Smooth muscle cell (in vitro differentiated cells): Measurements from ENCODE around the gene ZDHHC20. TPM values are rescaled to one million over a fixed set of nuclear protein-coding genes. Genes with fewer than 3 reads are reported as not detected.
A peak's percentile ranks its signal among the peaks of the same experiment; 100 is the strongest.

ENCODE experiments used
- DNase-seq: peaks from one replicate; lab custom pipeline; 2025; ENCODE audit not compliant: unreplicated experiment; lab: John Stamatoyannopoulos, UW
- H2AFZ ChIP-seq: fragments of 200-600 bp; sonication (generic); 2 replicates; pipeline ENCODE4 v1.6.0; 2016; ENCODE audit warnings: antibody characterized with exemption, low read depth, mild to moderate bottlenecking
- H3F3A ChIP-seq: fragments of 200-600 bp; sonication (generic); 2 replicates; pipeline ENCODE4 v1.6.0; 2017; ENCODE audit warnings: antibody characterized with exemption, low read depth
- H3K27ac ChIP-seq: fragments of 200-600 bp; sonication (generic); 2 replicates; pipeline ENCODE4 v1.5.1; 2016; ENCODE audit warnings: low read depth, mild to moderate bottlenecking
- H3K27me3 ChIP-seq: fragments of 200-600 bp; sonication (generic); 2 replicates; pipeline ENCODE4 v1.6.1; 2016; ENCODE audit warnings: low read depth, mild to moderate bottlenecking
- H3K36me3 ChIP-seq: fragments of 200-600 bp; sonication (generic); 2 replicates; pipeline ENCODE4 v1.5.1; 2016; ENCODE audit warnings: low read depth
- H3K4me1 ChIP-seq: fragments of 200-600 bp; sonication (generic); 2 replicates; pipeline ENCODE4 v1.5.1; 2016; ENCODE audit warnings: low read depth
- H3K4me2 ChIP-seq: fragments of 200-600 bp; sonication (generic); 2 replicates; pipeline ENCODE4 v1.6.0; 2016; ENCODE audit warnings: mild to moderate bottlenecking
- H3K4me3 ChIP-seq: fragments of 200-600 bp; sonication (generic); 2 replicates; pipeline ENCODE4 v1.5.1; 2016; ENCODE audit warnings: mild to moderate bottlenecking
- H3K79me2 ChIP-seq: fragments of 200-600 bp; sonication (generic); 2 replicates; pipeline ENCODE4 v1.6.0; 2016; ENCODE audit warnings: low read depth, mild to moderate bottlenecking
- H3K9ac ChIP-seq: fragments of 200-600 bp; sonication (generic); 2 replicates; pipeline ENCODE4 v1.6.0; 2016; ENCODE audit warnings: low read depth
- H3K9me3 ChIP-seq: fragments of 200-600 bp; sonication (generic); replicated peaks from 2 replicates; pipeline ENCODE4 v1.5.1; 2016; ENCODE audit warnings: low read depth
- H4K20me1 ChIP-seq: fragments of 200-600 bp; sonication (generic); 2 replicates; pipeline ENCODE4 v1.6.0; 2016; ENCODE audit warnings: low read depth
- WGBS: methylation state at CpG from one replicate; pipeline ENCODE4 v1.1.7; 2016; ENCODE audit warnings: low lambda C conversion rate; 5-methylcytosine and 5-hydroxymethylcytosine counted together
- polyA plus RNA-seq: library from polyadenylated mRNA; unstranded; fragments of >200 nt; fragmentation: Nextera tagmentation; extraction: Ambion mirVana; gene quantifications from 2 replicates; pipeline ENCODE4 v1.2.1, GENCODE V29; 2016
- total RNA-seq: library from RNA; depleted of rRNA; stranded (reverse); fragments of >200 nt; gene quantifications from 2 replicates; pipeline ENCODE4 v1.2.3, GENCODE V29; 2014
- TF ChIP-seq, protein P1 (sequence below): fragments of 200-600 bp; sonication (generic); IDR thresholded peaks from 2 replicates; pipeline ENCODE4 v1.5.1; 2017; ENCODE audit warnings: borderline replicate concordance, mild to moderate bottlenecking, antibody characterized with exemption; ENCODE audit not compliant: insufficient read depth, poor library complexity, severe bottlenecking

ZDHHC20 gene
- total and polyA plus RNA-seq, 2 experiments from 2014 or later = 24.2 to 198 TPM

DNA sequence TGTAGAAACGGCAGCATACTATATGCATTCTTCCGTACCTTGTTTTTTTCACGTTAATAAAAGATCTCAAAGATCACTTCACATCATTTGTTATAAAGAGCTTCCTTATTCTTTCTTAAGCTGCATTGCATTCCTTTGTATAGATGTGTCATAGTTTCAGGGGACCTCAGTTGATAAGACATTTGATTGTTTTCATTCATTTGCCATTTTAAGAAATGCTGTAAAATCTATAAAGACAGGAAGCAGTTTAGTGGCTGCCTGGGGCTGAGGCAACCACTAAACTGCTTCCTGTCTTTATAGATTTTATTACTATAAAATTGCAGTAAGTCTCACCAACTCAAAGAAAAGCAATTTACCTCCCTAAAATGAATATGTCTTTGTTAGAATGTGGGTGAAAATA lies 59.4 kb downstream of the ZDHHC20 start:
- no peak overlapping the region for H3K4me2 ChIP-seq
- H3K27ac ChIP-seq = peak overlapping the region; percentile 30
- H3K27me3 ChIP-seq = no peaks in the 10 kb centered on the region
- H3K4me3 ChIP-seq = no peak overlapping the region
- no peaks in the 10 kb centered on the region for H3F3A ChIP-seq
- no peaks in the 10 kb centered on the region for H3K9me3 ChIP-seq
- H3K79me2 ChIP-seq = no peaks in the 10 kb centered on the region
- no peak overlapping the region for H3K9ac ChIP-seq
- H4K20me1 ChIP-seq = no peaks in the 10 kb centered on the region
- 89% methylated on average over 3 of the region's 3 CpGs for WGBS
- no peak for DNase-seq
- peaks cover 4% of the 10 kb centered on the region for H3K36me3 ChIP-seq
- H3K4me1 ChIP-seq = no peaks in the 10 kb centered on the region
- H2AFZ ChIP-seq = no peak overlapping the region
- TF ChIP-seq, protein P1, sequence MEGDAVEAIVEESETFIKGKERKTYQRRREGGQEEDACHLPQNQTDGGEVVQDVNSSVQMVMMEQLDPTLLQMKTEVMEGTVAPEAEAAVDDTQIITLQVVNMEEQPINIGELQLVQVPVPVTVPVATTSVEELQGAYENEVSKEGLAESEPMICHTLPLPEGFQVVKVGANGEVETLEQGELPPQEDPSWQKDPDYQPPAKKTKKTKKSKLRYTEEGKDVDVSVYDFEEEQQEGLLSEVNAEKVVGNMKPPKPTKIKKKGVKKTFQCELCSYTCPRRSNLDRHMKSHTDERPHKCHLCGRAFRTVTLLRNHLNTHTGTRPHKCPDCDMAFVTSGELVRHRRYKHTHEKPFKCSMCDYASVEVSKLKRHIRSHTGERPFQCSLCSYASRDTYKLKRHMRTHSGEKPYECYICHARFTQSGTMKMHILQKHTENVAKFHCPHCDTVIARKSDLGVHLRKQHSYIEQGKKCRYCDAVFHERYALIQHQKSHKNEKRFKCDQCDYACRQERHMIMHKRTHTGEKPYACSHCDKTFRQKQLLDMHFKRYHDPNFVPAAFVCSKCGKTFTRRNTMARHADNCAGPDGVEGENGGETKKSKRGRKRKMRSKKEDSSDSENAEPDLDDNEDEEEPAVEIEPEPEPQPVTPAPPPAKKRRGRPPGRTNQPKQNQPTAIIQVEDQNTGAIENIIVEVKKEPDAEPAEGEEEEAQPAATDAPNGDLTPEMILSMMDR = no peak

DNA sequence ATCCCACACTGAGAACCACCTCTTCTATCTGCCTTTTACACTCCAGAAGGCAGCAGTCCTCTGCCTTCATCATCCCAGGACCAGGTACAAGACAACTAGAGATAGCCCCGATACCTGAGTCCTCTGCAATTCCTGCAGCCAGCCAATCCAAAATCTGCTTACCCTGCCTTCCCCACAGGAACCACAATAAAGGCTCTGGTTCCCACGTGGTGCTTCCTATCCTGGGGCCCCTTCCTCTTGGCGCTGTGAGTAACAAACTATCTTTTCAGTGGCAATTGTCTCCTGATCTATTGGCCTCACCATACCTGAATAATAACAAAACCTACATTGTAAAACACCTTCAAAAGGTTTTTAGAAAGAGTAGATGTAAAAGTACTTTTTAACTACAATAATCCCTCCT lies 63.1 kb downstream of the ZDHHC20 start:
- H3K4me2 ChIP-seq = no peak overlapping the region
- WGBS = 93% methylated on average over 3 of the region's 3 CpGs

DNA sequence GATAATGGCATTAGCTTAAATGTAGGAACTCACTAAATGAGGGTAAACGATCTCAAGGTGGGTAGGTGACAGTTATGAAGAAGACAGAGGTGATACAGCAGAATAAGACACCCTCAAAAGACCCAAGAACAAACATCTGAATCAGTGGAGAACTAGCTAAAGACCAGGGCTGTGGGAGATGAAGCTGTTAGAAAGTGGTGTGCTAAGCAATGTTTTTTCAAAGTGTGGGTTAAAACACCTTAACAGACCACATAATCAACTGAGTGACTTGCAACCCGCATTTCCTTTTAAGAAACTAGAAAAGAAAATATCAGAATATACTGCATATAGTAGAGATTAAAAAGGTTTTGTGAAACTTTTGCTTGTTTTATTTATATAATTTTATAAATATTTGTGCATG lies 70.0 kb downstream of the ZDHHC20 start:
- no peak overlapping the region for H3K9ac ChIP-seq
- peaks cover 18% of the 10 kb centered on the region for H3K36me3 ChIP-seq
- DNase-seq = no peak
- no peak overlapping the region for H3K4me2 ChIP-seq
- H2AFZ ChIP-seq = no peak overlapping the region
- H3K79me2 ChIP-seq = no peaks in the 10 kb centered on the region
- H3K27me3 ChIP-seq = no peaks in the 10 kb centered on the region
- TF ChIP-seq, protein P1 = no peak
- no peak overlapping the region for H3K4me3 ChIP-seq
- H3F3A ChIP-seq = no peaks in the 10 kb centered on the region
- WGBS = 97% methylated on average over 2 of the region's 2 CpGs
- H4K20me1 ChIP-seq = no peaks in the 10 kb centered on the region
- no peaks in the 10 kb centered on the region for H3K4me1 ChIP-seq
- H3K9me3 ChIP-seq = peaks cover 3% of the 10 kb centered on the region
- H3K27ac ChIP-seq = no peak overlapping the region

More for the DNA sequence above, 63.1 kb downstream of the ZDHHC20 start:
- H3K79me2 ChIP-seq = no peaks in the 10 kb centered on the region
- no peaks in the 10 kb centered on the region for H3K9me3 ChIP-seq
- TF ChIP-seq, protein P1 = no peak
- no peak overlapping the region for H3K27ac ChIP-seq
- DNase-seq = no peak
- H3K36me3 ChIP-seq = peaks cover 12% of the 10 kb centered on the region
- H3K9ac ChIP-seq = no peak overlapping the region
- no peak overlapping the region for H3K4me3 ChIP-seq
- no peak overlapping the region for H2AFZ ChIP-seq
- H3K4me1 ChIP-seq = no peaks in the 10 kb centered on the region
- H3K27me3 ChIP-seq = no peaks in the 10 kb centered on the region
- H4K20me1 ChIP-seq = no peaks in the 10 kb centered on the region
- no peaks in the 10 kb centered on the region for H3F3A ChIP-seq

DNA sequence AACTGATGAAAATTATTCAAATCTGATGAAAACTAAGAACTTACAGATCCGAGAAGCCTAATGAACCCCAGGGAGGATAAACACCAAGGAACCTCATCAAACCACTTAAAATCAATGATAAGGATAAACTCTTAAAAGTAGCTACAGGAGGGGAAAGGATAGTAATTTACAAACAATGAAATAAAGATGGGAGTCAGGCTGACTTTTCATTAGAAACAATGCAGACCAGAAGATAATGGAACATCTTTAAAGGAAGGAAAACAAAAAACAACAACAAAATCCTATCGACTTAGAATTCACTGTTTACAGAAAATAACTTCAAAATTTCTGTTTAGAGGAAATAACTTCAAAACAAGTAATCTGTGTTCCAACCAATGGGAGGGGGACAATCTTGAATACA lies 73.4 kb downstream of the ZDHHC20 start:
- H3K9me3 ChIP-seq = peaks cover 3% of the 10 kb centered on the region
- DNase-seq = no peak
- TF ChIP-seq, protein P1 = no peak
- WGBS = 100% methylated on average over 2 of the region's 2 CpGs
- H3K4me2 ChIP-seq = no peak overlapping the region
- H2AFZ ChIP-seq = no peak overlapping the region
- no peaks in the 10 kb centered on the region for H3F3A ChIP-seq
- no peak overlapping the region for H3K9ac ChIP-seq
- H3K79me2 ChIP-seq = no peaks in the 10 kb centered on the region
- H3K4me1 ChIP-seq = no peaks in the 10 kb centered on the region
- H3K27me3 ChIP-seq = no peaks in the 10 kb centered on the region
- no peaks in the 10 kb centered on the region for H4K20me1 ChIP-seq
- H3K27ac ChIP-seq = no peak overlapping the region
- H3K4me3 ChIP-seq = no peak overlapping the region
- peaks cover 28% of the 10 kb centered on the region for H3K36me3 ChIP-seq
